ENCODE data around the gene LIPI. TPM values are rescaled to one million over a fixed set of nuclear protein-coding genes. Genes with fewer than 3 reads are reported as not detected.
"Not testable (repeated sequence)": the region's sequence is repeated elsewhere in the genome, so short reads cannot be mapped to it uniquely, and the experiment has no call there.

The LIPI gene
- not detected for total RNA-seq

GRCh38 chr21:14210738-14211137 is at the start of gene LIPI:
Gene LIPI, minus strand, starts transcription at chr21:14210955. Its CDS starts 110 bp downstream, at chr21:14210845.
- ATAC-seq = no peak

- ATAC-seq = no peak
Observed at GRCh38 chr21:14260174-14260764, 49.5 kb upstream of the LIPI start.

- peak; percentile 63 for ATAC-seq
Observed at GRCh38 chr21:14259747-14260146, 49.0 kb upstream of the LIPI start.

- ATAC-seq = no peak
Observed at GRCh38 chr21:14251336-14251735, 40.6 kb upstream of the LIPI start.

GRCh38 chr21:14245711-14246110 is 35.0 kb upstream of the LIPI start:
- no peak for ATAC-seq

GRCh38 chr21:14244911-14245310 is 34.2 kb upstream of the LIPI start:
- no peak for ATAC-seq

GRCh38 chr21:14243874-14244273 is 33.1 kb upstream of the LIPI start:
- no peak for ATAC-seq

GRCh38 chr21:14243461-14243860 is 32.7 kb upstream of the LIPI start:
- no peak for ATAC-seq

- no peak for ATAC-seq
Observed at GRCh38 chr21:14241297-14241696, 30.5 kb upstream of the LIPI start.

- no peak for ATAC-seq
Observed at GRCh38 chr21:14239281-14239680, 28.5 kb upstream of the LIPI start.

GRCh38 chr21:14236180-14236579 is 25.4 kb upstream of the LIPI start:
- no peak for ATAC-seq

- no peak for ATAC-seq
Observed at GRCh38 chr21:14235101-14235500, 24.3 kb upstream of the LIPI start.

- no peak for ATAC-seq
Observed at GRCh38 chr21:14229399-14229798, 18.6 kb upstream of the LIPI start.

GRCh38 chr21:14223365-14223764 is 12.6 kb upstream of the LIPI start:
- no peak for ATAC-seq

GRCh38 chr21:14215971-14216641 is 5.4 kb upstream of the LIPI start, which contains the start of gene RBM11:
Gene RBM11, plus strand, starts transcription at chr21:14216157. Its CDS starts 30 bp downstream, at chr21:14216187.
- peak; percentile 96 for ATAC-seq

GRCh38 chr21:14213164-14213563 is 2.4 kb upstream of the LIPI start:
- no peak for ATAC-seq

- no peak for ATAC-seq
Observed at GRCh38 chr21:14206222-14206621, 4.5 kb downstream of the LIPI start.

GRCh38 chr21:14166463-14167223 is 44.1 kb downstream of the LIPI start:
- ATAC-seq = not testable (repeated sequence)

GRCh38 chr21:14143999-14144398 is 66.8 kb downstream of the LIPI start:
- no peak for ATAC-seq

GRCh38 chr21:14124266-14124665 is 86.5 kb downstream of the LIPI start:
- no peak for ATAC-seq

GRCh38 chr21:14121719-14122118 is 89.0 kb downstream of the LIPI start:
- peak; percentile 51 for ATAC-seq

GRCh38 chr21:14120091-14120734 is 90.5 kb downstream of the LIPI start:
- ATAC-seq = peak; percentile 43

GRCh38 chr21:14119038-14119437 is 91.7 kb downstream of the LIPI start:
- ATAC-seq = no peak

All from esophagus mucosa (tissue), 1 donor.